CD14-positive monocyte (primary cell): ENCODE results near the gene CDH6. TPM values are rescaled to one million over a fixed set of nuclear protein-coding genes. Genes with fewer than 3 reads are reported as not detected.

Source experiments
- DNase-seq, 3 donors: peaks; one replicate each; pipeline ENCODE4 v3.0.0-alpha.2; 2011 to 2022
- H2AFZ ChIP-seq: 2 replicates; pipeline ENCODE4 v1.6.0; 2012; ENCODE audit warnings: mild to moderate bottlenecking, low read depth, low read length, inconsistent platforms; ENCODE audit not compliant: insufficient read depth, poor library complexity, severe bottlenecking
- H3K27ac ChIP-seq, 2 donors: 1 replicate in 1 of 2; 2 replicates in 1 of 2; pipeline ENCODE4 v1.5.1; 2012 to 2013; ENCODE audit warnings: low read length in 2 of 2, control low read depth in 1 of 2, inconsistent platforms in 1 of 2, low read depth in 1 of 2, mild to moderate bottlenecking in 1 of 2
- H3K27me3 ChIP-seq, 2 donors: one replicate each; pipeline versions ENCODE4 v1.6.0 to v1.6.1; 2011 to 2013; ENCODE audit warnings: low read length in 2 of 2; ENCODE audit not compliant: control insufficient read depth in 2 of 2, insufficient read depth in 2 of 2
- H3K36me3 ChIP-seq, 2 donors: replicated peaks in 1 of 2; 1 replicate in 1 of 2; 2 replicates in 1 of 2; pipeline versions ENCODE4 v1.5.1 to v1.6.1; 2012 to 2013; ENCODE audit warnings: low read length in 2 of 2, control low read depth in 1 of 2, inconsistent platforms in 1 of 2, mild to moderate bottlenecking in 1 of 2; ENCODE audit not compliant: insufficient read depth in 2 of 2, control insufficient read depth in 1 of 2
- H3K4me1 ChIP-seq, 2 donors: 1 replicate in 1 of 2; 2 replicates in 1 of 2; pipeline versions ENCODE4 v1.5.1 to v1.6.1; 2012 to 2013; ENCODE audit warnings: low read length in 2 of 2, control low read depth in 1 of 2, inconsistent platforms in 1 of 2, mild to moderate bottlenecking in 1 of 2, moderate library complexity in 1 of 2; ENCODE audit not compliant: insufficient read depth in 2 of 2, control insufficient read depth in 1 of 2
- H3K4me2 ChIP-seq: replicated peaks from 2 replicates; pipeline ENCODE3; 2012; ENCODE audit warnings: low read length, moderate library complexity, mild to moderate bottlenecking; ENCODE audit not compliant: poor library complexity, severe bottlenecking; ENCODE audit errors: extremely low read depth
- H3K4me3 ChIP-seq, 3 experiments: fragments of 200-600 bp in 1 of 3; sonication (generic) in 1 of 3; replicated peaks in 1 of 3; 1 replicate in 2 of 3; 2 replicates in 1 of 3; pipeline ENCODE4 v1.5.1; 2011 to 2013; ENCODE audit warnings: low read length in 3 of 3, mild to moderate bottlenecking in 3 of 3, control low read depth in 2 of 3, low read depth in 2 of 3, inconsistent platforms in 1 of 3, moderate library complexity in 1 of 3
- H3K79me2 ChIP-seq: 2 replicates; pipeline ENCODE4 v1.6.0; 2012; ENCODE audit warnings: mild to moderate bottlenecking, control low read depth, inconsistent platforms, low read length, moderate library complexity; ENCODE audit not compliant: insufficient read depth
- H3K9ac ChIP-seq: 2 replicates; pipeline ENCODE4 v1.6.0; 2017; ENCODE audit warnings: low read length, mild to moderate bottlenecking; ENCODE audit not compliant: insufficient read depth, poor library complexity, severe bottlenecking
- H3K9me3 ChIP-seq, 2 donors: replicated peaks in 1 of 2; 1 replicate in 1 of 2; 2 replicates in 1 of 2; pipeline versions ENCODE4 v1.5.1 to v1.6.1; 2012 to 2013; ENCODE audit warnings: low read length in 2 of 2, control low read depth in 1 of 2; ENCODE audit not compliant: control insufficient read depth in 1 of 2, insufficient read depth in 1 of 2
- H4K20me1 ChIP-seq: 2 replicates; pipeline ENCODE4 v1.6.0; 2012; ENCODE audit warnings: mild to moderate bottlenecking, low read length, control low read depth, moderate library complexity; ENCODE audit not compliant: insufficient read depth
- H3K27ac Mint-ChIP-seq, 7 donors: one replicate each; pipeline ENCODE4 v1.8.0; 2020; ENCODE audit warnings: mild to moderate bottlenecking in 7 of 7, mixed read lengths in 7 of 7, moderate library complexity in 6 of 7, inconsistent platforms in 2 of 7
- H3K27me3 Mint-ChIP-seq, 3 donors: one replicate each; pipeline ENCODE4 v1.8.0; 2021 to 2022; ENCODE audit warnings: low read depth in 3 of 3, mild to moderate bottlenecking in 3 of 3, mixed read lengths in 3 of 3, moderate library complexity in 3 of 3, inconsistent platforms in 1 of 3
- H3K36me3 Mint-ChIP-seq, 2 donors: one replicate each; pipeline ENCODE4 v1.8.0; 2020; ENCODE audit warnings: mixed read lengths in 2 of 2, inconsistent platforms in 1 of 2, mild to moderate bottlenecking in 1 of 2
- H3K4me1 Mint-ChIP-seq: one replicate; pipeline ENCODE4 v1.8.0; 2020; ENCODE audit warnings: mild to moderate bottlenecking, mixed read lengths
- H3K4me3 Mint-ChIP-seq, 2 donors: one replicate each; pipeline ENCODE4 v1.8.0; 2020; ENCODE audit warnings: mild to moderate bottlenecking in 2 of 2, mixed read lengths in 2 of 2, moderate library complexity in 1 of 2
- H3K9me3 Mint-ChIP-seq, 7 donors: one replicate each; pipeline ENCODE4 v1.8.0; 2020 to 2022; ENCODE audit warnings: mixed read lengths in 7 of 7, mild to moderate bottlenecking in 6 of 7, moderate library complexity in 6 of 7, inconsistent platforms in 2 of 7
- WGBS: methylation state at CpG from one replicate; pipeline ENCODE4 v1.1.5; 2013; ENCODE audit warnings: missing lambda C conversion rate; ENCODE audit not compliant: insufficient coverage; 5-methylcytosine and 5-hydroxymethylcytosine counted together
- intact Hi-C, 2 donors: fragments of 100-400 bp; cut with micrococcal nuclease; formaldehyde crosslinking; loops; one replicate each; pipeline versions ENCODE4 v1.15.0 to v1.15.1; 2023
- polyA plus RNA-seq, 3 donors: library from polyadenylated mRNA; depleted of rRNA in 1 of 3; unstranded in 2 of 3; stranded (reverse) in 1 of 3; fragments of 300-500 nt in 2 of 3; fragments of >200 nt in 1 of 3; fragmentation: Illumina TruSeq in 2 of 3; gene quantifications; 1 replicate in 2 of 3; 2 replicates in 1 of 3; pipeline ENCODE4 v1.2.3, GENCODE V29; 2012 to 2021
- TF ChIP-seq, protein P1 (sequence below): fragments of 200-600 bp; IDR thresholded peaks from one replicate; pipeline ENCODE4 v1.8.0; 2022; ENCODE audit warnings: antibody characterized with exemption, mild to moderate bottlenecking

Gene CDH6
- polyA plus RNA-seq, 3 donors, result not detected

- Histone ChIP-seq H3K4me1 (no peaks in the 10 kb centered on the region), H3K36me3 (no peaks in the 10 kb centered on the region), H3K79me2 (no peaks in the 10 kb centered on the region), H3K27me3 (no peaks in the 10 kb centered on the region), H2AFZ (no peak overlapping the region), H3K27ac (no peak overlapping the region), H3K9ac (no peak overlapping the region), H3K4me2 (no peak overlapping the region), H3K9me3 (no peaks in the 10 kb centered on the region), H3K4me3 (no peak overlapping the region), H4K20me1 (no peaks in the 10 kb centered on the region)
- no peak for DNase-seq
- Mint-ChIP-seq H3K4me3 (no peak overlapping the region), H3K36me3 (no peaks in the 10 kb centered on the region), H3K27me3 (peaks cover 1 to 5% (median 2%) of the 10 kb centered on the region in 3 donors), H3K27ac (no peak overlapping the region), H3K9me3 (peaks cover 3 to 7% (median 5%) of the 10 kb centered on the region in 7 donors), H3K4me1 (no peaks in the 10 kb centered on the region)
- TF ChIP-seq, protein P1, sequence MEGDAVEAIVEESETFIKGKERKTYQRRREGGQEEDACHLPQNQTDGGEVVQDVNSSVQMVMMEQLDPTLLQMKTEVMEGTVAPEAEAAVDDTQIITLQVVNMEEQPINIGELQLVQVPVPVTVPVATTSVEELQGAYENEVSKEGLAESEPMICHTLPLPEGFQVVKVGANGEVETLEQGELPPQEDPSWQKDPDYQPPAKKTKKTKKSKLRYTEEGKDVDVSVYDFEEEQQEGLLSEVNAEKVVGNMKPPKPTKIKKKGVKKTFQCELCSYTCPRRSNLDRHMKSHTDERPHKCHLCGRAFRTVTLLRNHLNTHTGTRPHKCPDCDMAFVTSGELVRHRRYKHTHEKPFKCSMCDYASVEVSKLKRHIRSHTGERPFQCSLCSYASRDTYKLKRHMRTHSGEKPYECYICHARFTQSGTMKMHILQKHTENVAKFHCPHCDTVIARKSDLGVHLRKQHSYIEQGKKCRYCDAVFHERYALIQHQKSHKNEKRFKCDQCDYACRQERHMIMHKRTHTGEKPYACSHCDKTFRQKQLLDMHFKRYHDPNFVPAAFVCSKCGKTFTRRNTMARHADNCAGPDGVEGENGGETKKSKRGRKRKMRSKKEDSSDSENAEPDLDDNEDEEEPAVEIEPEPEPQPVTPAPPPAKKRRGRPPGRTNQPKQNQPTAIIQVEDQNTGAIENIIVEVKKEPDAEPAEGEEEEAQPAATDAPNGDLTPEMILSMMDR, result no peak
- intact Hi-C loops, result no loop called here
- 91% methylated on average over 1 of the region's 2 CpGs for WGBS
These were observed 171.6 kb downstream of the CDH6 start for GRCh38 chr5:31364881-31365636.

- H3K4me1 Mint-ChIP-seq, result no peaks in the 10 kb centered on the region
- TF ChIP-seq, protein P1, result no peak
- no peaks in the 10 kb centered on the region for H3K36me3 Mint-ChIP-seq
- Histone ChIP-seq H3K36me3 (no peaks in the 10 kb centered on the region), H4K20me1 (no peaks in the 10 kb centered on the region), H2AFZ (no peak overlapping the region), H3K4me3 (no peak overlapping the region), H3K4me1 (no peaks in the 10 kb centered on the region), H3K79me2 (no peaks in the 10 kb centered on the region), H3K9ac (no peak overlapping the region), H3K27me3 (no peaks in the 10 kb centered on the region), H3K27ac (no peak overlapping the region), H3K9me3 (no peaks in the 10 kb centered on the region), H3K4me2 (no peak overlapping the region)
- H3K9me3 Mint-ChIP-seq, result peaks cover 3 to 7% (median 7%) of the 10 kb centered on the region in 7 donors
- no peak overlapping the region for H3K4me3 Mint-ChIP-seq
- intact Hi-C loops, result no loop called here
- H3K27me3 Mint-ChIP-seq, result peaks cover 1 to 7% (median 2%) of the 10 kb centered on the region in 3 donors
- DNase-seq, result no peak
- no peak overlapping the region for H3K27ac Mint-ChIP-seq
- 100% methylated on average over 2 of the region's 3 CpGs for WGBS
These were observed 172.3 kb downstream of the CDH6 start for GRCh38 chr5:31365776-31366175.
